Stimulated activated CD4-positive, alpha-beta T cell treated with anti-CD3 and anti-CD28 coated beads, TNF-alpha, amount 100 ng/mL, for 4 hours (primary cell): ENCODE measurements around the gene RGS17.
"Not testable (repeated sequence)": the region's sequence is repeated elsewhere in the genome, so short reads cannot be mapped to it uniquely, and the experiment has no call there.

ENCODE experiments used
- DNase-seq, 3 experiments: peaks; one replicate each; pipeline ENCODE4 v3.0.0-alpha.2; 2020; ENCODE audit warnings: low read depth in 3 of 3

RGS17 gene

DNA sequence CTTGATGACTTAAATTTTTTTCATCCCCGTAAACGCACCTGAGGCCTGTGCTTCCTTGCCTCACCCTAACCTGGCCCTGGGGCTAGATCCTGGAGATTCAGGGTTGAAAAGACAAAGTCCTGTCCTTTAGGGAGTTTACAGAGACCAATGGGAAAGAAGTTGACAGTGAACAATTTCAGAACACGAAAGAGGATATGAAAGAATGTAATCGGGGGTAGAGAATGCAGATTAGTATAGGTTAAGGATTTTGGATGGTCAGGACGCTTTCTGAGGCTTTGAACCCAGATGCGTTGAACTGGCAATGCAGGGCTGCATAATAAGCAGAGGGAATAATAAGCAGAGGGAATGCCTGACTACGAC, 146.6 kb downstream of the RGS17 start:
- no peak for DNase-seq

DNA sequence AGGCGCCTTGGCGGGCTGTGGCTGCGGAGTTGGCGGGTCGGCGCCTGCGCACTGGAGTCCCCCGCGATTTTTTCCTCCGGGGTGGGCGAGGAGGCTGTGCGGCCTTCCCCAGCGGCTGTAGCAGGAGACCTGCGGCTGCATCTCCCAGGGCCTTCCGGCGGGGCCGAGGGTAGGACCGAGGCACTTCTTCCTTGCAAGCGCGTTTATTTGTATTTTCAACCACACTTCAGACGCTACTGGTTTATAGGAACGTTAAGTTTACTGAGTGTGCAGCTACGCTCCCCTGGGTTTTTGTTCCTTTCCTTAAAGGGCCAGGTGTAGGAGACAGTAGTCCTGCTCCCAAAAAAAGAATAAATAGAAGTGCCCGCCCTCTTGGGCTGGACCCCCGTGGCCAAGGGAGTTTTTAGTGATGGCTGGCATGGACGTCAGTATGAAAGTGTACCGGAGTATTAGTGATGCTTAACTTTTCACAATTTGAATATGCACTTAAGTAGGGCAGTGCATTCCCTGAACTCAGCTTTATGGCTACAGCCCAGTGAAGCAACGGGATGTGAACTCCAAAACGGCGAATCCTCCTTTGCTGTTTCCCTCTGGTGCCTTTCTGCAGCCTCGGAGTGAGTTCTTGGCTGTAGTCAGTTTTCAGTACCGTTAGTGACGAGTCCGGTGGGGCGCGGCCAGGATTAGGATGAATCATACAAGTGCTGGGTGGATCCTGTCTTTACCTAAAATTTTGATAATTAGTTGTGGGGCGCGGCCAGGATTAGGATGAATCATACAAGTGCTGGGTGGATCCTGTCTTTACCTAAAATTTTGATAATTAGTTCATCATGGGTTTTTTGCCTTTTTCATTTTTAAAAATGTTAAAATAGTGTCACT, 147.2 kb downstream of the RGS17 start:
- DNase-seq, result peak; percentile 53 to 90 (median 67)

DNA sequence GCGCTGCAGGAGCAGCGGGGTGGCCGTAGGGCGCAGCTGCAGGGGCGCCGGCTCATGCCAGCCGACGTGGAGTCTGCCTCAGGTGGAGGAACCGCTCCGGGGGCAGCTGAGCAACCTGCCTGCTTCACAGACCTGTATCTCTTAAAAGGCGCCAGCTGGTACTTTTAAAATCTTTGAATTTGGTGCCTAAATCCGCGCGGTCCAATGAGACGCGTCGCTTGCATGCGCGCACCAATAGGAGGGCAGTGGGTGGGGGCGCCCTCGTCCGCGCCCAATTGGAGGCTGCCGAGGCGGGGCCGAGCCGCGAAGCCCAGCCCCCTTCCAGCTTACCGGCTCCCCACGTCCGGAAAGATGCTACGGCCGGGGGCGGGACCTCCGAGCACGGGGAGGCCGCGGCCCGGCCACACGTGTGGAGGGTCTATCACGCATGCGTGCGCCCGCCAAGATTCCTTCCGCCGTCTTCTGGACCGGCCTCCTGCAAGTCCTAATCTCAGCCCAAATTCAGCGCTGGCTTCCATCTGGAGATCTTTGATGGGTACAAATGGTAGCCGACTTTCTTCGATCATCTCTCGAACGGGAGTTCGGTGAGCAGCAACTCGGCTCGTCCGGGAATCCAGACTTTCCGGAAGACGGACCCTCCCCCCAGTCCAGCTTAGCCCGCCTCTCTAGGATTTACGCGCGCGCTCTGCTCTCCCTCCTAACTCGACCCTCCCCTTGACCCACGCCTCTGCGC, 148.0 kb downstream of the RGS17 start, which contains the start of gene FBXO5:
Gene FBXO5 (minus strand): TSS at position 138 of the 733 bp plus-strand sequence. CDS start 82 bp downstream, at position 56.
- DNase-seq, result peak; percentile 92 to 96 (median 95)

DNA sequence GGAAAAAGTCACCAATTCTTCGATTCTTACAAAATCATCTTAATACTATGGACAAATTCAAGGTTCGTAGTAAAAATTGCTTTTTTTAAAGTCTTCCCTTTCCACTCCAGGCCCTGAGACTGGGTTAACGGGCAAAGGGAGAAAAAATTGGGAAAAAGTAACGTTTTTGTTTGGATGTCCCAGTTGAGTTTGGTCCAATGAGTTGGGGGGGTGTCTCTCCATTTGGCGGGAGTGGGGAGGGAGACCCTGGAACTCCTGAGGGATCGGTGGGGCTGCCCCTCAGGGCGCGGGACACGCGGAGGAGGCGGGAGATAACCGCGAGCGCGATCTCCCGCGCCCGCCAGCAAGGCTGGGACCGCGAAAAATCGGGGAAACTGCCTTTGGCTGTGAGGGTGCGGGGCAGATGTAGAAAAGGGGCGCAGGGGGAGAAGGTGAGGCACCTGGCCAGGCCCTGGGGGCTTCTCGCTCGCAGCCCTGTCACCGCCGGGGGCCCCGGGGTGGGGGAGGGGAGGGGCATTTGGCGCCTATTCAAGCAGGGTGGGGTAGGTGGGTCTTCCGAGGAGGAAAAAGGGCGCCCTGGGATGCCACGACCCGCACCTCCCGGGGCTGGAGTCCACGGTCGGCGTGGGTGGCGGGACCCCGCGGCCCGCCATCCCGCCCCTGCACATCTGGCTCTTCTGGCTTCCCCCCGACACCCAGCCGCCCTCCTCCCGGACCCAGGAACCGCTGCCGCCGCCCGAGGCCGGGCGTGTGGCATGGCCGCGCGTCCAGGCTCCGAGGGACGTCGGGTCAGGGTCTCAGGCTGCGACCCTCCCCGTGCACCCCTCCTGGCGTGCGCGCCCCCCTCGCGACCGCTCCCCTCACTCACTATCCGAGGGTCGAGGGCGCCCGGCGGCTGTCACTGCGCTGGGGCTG, 148.8 kb downstream of the RGS17 start:
- peak in 1 of 3 experiments; percentile 0 for DNase-seq

DNA sequence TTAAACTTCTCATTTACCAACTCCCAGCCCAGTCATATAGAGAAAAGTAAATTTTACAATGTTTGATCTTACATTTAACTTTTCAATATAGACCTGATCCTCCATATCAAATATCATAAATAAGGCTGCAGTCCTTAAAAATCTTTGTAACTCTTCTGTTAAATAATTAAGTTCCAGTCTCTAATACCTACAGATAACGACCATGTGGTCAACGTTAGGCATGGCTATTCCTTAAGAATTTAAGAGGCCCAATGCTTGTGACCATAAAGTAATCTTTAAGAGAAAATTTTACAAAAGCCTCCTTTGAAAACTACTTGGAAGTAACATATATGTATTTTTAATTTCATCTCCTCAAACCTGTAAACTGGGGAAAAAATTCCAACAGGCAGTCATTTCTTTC, 149.9 kb downstream of the RGS17 start:
- DNase-seq, result no peak

DNA sequence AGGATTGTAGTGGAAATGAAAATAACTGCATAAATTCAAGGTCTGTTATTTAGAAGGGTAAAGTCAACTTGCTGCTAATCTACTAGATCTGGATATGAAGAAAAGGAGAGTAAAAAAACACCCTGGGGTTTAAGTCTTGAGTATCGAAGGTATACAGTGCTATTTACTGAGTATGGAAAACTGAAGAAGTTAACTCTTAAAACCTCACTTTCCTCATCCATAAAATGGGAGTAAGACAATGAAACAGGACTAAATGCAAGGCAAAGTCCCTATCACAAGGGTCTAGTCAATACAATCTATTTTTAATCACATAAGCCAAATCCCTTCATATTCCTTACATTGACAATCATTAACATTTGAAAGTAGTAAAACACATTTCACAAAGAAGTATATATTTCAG, 150.4 kb downstream of the RGS17 start:
- DNase-seq, result no peak

DNA sequence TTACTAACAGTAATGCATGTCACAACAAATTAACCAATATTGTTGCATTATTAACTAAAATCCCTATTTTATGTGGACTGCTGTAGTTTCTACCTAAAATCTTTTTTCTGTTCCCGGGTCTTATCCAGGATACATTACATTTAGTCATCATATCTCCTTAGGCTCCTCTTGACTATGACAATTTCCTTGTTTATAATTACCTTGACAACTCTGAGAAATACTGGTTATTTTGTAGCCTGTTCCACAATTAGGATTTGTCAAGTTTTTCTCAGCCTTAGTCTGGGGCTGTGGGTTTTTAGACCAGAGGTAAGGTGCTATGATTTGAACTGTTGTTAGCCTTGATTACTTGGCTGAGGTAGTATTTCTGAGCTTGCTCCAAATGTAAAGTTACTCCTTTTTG, 152.0 kb downstream of the RGS17 start:
- no peak for DNase-seq

DNA sequence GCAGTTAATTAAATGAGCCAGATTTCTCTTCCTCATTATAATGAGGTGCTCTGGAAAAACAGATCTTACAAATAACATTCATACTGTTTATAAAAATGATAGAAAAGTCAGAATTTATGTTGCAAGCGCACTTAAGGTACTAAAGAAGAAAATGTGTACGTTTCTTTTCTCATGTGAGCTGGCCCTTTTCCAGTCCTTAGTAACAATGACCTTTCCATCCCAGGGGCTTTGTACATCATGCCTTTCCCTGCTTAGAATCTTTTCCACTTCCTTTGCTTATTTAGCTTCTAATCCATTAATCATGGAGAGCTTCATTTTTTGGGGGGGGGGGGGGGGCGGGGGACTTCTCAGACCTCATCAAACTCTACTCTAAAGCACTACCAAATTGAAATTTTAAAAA, 153.0 kb downstream of the RGS17 start:
- DNase-seq, result no peak

DNA sequence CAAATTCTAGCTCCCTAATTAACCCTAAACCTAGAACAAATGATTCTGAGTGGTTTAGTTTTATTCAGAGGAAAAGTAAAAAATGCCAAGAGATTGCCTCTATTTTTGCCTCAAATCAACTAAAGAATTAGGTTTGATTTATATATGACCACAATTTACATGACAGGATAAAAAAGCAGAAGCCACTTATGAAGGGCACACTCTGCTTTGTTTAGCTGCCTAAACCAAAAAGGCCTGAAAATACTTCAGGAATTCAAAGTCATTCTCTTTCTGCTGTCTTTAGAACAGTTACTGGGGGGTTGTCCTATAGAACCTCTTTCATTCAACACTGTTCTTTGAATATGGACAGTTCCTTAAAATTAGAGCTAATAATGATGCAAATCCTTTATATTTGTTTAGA, 153.5 kb downstream of the RGS17 start:
- DNase-seq, result no peak

DNA sequence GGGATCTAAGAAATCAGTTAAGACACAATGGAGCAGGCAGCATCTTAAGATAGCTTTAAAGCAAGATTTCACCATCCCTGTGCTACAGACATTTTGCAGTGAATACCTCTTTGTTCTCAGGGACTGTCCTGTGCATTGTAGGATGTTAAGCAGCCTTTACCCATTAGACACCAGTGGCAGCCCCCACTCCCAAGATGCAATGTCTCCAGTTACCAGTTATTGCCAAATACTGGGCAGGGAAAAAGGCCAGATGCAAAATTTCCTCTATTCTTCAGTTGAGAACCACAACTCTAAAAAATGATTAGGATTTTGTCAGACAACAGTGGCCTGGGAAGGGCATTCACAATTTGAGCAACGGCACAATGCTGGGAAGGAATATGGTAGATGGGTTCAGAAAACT, 154.3 kb downstream of the RGS17 start:
- no peak for DNase-seq

DNA sequence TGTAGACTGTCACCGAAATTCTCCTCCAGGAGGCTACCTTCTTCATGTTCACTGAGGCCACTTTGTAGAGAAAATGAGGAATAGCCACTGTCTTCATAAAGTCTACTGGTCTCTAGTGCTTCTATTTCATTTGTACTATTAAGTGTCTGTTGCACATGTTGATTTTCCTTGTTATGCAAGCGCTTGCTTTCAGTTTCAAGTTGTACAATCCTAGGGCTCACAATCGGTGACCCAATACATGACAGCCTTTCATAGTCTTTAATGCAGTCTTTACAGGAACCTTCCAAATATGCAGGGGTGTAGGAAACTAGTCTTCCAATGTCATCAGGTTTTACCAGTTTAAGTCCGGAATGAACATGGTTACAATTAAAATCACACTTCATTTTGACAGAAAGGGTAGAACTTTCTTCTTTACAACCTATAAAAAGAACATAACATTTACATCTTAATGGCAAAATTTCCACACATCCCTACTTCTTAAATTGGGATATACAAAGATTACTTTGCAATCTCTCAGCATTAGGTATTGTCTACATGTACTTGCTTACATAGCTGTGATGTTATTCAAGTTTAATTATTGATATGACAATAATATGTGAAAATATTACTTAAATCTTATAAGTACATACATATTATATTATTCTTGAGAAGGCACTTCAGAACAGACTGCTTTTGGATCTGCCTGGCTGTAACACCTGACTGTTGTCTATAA, 155.7 kb downstream of the RGS17 start:
- no peak for DNase-seq

DNA sequence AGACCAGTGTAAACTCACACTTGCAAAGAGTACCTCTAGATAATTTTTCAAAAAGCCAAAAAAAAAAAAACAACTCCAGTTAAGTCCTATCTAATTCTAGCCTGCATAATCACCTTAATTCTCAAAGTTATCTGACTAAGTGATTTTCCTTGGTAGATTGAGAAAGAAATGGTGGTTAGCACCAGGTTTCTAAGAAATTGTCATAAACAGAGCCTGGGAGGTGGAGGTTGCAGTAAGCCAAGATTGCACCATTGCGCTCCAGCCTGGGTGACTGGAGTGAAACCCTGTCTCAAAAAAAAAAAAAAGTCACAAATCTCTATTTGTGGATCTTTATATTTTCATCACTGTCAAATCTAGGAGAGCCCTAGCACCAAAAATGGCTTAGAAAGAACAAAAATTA, 157.2 kb downstream of the RGS17 start:
- no peak for DNase-seq

DNA sequence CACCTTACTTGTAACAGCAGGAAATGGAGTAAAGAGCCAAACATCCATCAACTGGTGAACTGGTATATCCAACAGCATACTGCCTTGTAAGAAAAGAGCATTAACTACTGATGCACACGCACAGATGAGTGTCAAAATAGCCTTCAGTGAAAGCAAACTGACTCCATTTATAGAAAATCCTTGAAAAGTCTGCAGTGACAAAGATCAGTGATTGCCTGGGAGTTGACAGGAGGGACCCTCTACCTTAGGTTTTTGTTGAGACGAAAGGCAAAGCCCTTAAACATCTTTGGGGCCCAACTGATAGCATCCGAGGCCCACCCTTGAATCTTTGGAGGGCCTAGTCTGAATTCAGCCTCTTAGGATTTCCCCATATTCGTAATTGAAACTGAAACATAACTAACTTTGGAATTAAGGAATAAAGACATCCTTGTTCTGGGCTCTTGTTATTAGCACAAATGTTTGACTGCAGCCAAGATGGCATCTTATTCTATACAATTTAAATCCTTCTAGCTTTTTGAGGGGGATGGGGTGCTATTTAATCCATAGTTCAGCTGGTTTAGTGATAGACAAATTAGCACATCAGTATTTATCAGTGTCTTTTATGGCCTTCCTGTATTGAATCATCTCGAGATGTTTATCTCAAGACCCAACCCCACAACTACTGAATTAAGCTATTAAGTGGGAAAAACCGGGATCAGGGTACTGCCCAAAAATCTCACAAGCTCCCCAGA, 161.2 kb downstream of the RGS17 start:
- DNase-seq, result no peak

DNA sequence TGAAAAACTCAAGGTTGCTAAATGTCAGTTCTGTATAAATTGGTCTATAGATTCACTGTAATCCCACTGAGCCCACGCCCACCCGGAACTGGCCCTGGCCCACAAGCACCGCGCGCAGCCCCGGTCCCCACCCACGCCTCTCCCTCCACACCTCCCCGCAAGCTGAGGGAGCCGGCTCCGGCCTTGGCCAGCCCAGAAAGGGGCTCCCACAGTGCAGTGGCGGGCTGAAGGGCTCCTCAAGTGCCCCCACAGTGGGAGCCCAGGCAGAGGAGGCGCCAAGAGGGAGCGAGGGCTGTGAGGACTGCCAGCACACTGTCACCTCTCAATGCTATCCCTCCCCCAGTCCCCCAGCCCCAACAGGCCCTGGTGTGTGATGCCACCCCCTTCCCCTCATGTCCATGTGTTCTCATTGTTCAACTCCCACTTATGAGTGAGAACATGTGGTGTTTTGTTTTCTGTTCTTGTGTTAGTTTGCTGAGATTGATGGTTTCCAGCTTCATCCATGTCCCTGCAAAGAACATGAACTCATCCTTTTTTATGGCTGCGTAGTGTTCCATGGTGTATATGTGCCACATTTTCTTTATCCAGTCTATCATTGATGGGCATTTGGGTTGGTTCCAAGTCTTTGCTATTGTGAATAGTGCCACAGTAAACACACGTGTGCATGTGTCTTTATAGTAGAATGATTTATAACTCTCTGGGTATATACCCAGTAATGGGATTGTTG, 164.8 kb downstream of the RGS17 start:
- DNase-seq, result not testable (repeated sequence)

DNA sequence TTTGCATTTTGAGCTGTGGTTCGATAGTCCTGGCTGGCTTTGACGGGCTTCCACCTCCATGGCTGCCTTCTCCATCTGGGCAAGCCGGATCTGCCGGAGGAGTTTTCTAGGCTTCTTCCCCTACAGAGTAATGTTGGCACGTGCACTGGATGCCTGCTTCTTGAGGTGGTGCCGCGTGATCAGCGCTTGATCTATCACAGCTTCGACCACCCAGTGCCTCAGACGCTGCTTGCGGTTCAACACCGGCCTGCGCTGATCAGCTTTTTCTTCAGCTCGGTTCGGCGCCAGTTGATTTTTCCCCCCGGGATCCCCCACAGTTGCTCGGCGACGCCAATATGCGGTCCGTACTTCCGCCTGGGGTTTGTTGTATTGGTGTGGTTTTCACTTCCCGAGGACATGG, 171.7 kb downstream of the RGS17 start:
- DNase-seq, result no peak

DNA sequence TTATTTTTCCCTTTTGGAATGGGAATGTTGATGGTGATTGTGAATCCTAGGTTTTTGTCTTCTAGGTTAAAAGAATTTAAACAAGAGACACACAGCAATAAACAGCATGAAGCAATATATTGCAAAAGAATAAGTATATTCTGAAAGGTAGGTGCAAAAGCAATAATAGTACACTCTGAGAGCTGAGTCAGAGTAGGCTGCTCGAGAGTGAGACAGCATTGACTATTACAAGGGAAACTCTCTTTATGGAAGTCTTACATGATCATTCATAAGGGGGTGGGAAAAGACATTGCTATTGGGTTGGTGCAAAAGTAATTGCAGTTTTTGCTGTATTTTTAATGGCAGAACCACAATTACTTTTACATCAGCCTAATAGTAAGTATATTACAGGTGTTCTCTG, 173.3 kb downstream of the RGS17 start:
- no peak for DNase-seq
